Mucosa of descending colon (tissue), 3 donors: ENCODE measurements around the gene DBP. TPM values are rescaled to one million over a fixed set of nuclear protein-coding genes. Genes with fewer than 3 reads are reported as not detected.

ENCODE experiments used
- ATAC-seq: fragments of 200-7000 bp; cut with Tn5 transposase; one replicate; pipeline ENCODE4 v1.9.1; 2020; ENCODE audit warnings: mild to moderate bottlenecking, moderate library complexity
- DNase-seq, 3 donors: peaks; one replicate each; pipeline ENCODE4 v3.0.0-alpha.2; 2020
- H3K36me3 ChIP-seq: fragments of 200-600 bp; one replicate; pipeline ENCODE4 v1.8.0; 2021; ENCODE audit warnings: low read depth, mild to moderate bottlenecking
- H3K4me1 ChIP-seq: fragments of 200-600 bp; one replicate; pipeline ENCODE4 v1.8.0; 2021; ENCODE audit warnings: low read depth, mild to moderate bottlenecking
- H3K4me3 ChIP-seq: fragments of 200-600 bp; one replicate; pipeline ENCODE4 v1.8.0; 2021; ENCODE audit warnings: mild to moderate bottlenecking
- H3K9me3 ChIP-seq: fragments of 200-600 bp; one replicate; pipeline ENCODE4 v1.8.0; 2021; ENCODE audit warnings: mild to moderate bottlenecking
- intact Hi-C, 2 donors: fragments of 100-400 bp; cut with DNase I in 1 of 2; cut with micrococcal nuclease in 1 of 2; formaldehyde crosslinking; loops; one replicate each; pipeline versions ENCODE4 v1.11.0 to v1.11.1; 2022; cut with DNase I, micrococcal nuclease
- total RNA-seq, 3 donors: library from RNA; stranded (reverse); fragmentation: NEBNext Ultra II Directional in 2 of 3; extraction: Animal tissue kit (Norgen Biotek cat#: 25700) in 2 of 3; gene quantifications; one replicate each; pipeline versions ENCODE4 v1.2.1 to v1.2.4, GENCODE V29; 2021 to 2023
- TF ChIP-seq, protein P1 (sequence below): fragments of 200-600 bp; IDR thresholded peaks from one replicate; pipeline ENCODE4 v1.8.0; 2022; ENCODE audit warnings: antibody characterized with exemption, mild to moderate bottlenecking
- donor health status: DM: no; HTN: no; CAD: no; lungs with moderate emphysema.
- donor health status: DM: no; HTN: no; CAD: no.
- donor health status: DM: no; HTN: yes; CAD: no.

Gene DBP
- total RNA-seq, 3 donors from 2014 or later: 8.2 to 18.4 (median 11.1) TPM

DNA sequence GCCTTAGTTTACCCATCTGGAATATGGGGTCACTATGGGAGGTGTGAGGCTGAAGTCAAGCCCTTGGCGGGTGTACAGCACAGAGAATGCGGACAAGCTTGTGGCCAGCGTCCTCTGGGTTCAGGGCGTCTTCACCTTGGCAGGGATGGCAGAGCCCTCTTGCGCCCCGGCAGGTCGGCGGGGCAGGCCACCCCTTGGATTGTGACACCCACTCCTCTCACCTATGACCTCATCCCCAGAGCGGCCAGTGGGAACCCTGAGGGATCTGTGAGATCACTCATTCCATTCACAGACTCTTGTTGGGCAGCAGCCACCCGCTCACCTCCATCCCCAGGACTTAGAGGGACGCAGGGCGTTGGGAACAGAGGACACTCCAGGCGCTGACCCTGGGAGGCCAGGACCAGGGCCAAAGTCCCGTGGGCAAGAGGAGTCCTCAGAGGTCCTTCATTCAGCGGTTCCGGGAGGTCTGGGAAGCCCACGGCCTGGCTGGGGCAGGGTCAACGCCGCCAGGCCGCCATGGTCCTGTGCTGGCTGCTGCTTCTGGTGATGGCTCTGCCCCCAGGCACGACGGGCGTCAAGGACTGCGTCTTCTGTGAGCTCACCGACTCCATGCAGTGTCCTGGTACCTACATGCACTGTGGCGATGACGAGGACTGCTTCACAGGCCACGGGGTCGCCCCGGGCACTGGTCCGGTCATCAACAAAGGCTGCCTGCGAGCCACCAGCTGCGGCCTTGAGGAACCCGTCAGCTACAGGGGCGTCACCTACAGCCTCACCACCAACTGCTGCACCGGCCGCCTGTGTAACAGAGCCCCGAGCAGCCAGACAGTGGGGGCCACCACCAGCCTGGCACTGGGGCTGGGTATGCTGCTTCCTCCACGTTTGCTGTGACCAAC lies 30.5 kb downstream of the DBP start, which contains the start of gene SPACA4:
TSS of gene SPACA4 (plus strand) at position 280 of the 896 bp plus-strand sequence. CDS start at position 517, 237 bp downstream.
- no peak for ATAC-seq
- Histone ChIP-seq H3K4me1 (peaks cover 15% of the 10 kb centered on the region), H3K36me3 (no peaks in the 10 kb centered on the region), H3K4me3 (no peak within 1 kb of the TSS), H3K9me3 (no peaks in the 10 kb centered on the region)
- TF ChIP-seq, protein P1, sequence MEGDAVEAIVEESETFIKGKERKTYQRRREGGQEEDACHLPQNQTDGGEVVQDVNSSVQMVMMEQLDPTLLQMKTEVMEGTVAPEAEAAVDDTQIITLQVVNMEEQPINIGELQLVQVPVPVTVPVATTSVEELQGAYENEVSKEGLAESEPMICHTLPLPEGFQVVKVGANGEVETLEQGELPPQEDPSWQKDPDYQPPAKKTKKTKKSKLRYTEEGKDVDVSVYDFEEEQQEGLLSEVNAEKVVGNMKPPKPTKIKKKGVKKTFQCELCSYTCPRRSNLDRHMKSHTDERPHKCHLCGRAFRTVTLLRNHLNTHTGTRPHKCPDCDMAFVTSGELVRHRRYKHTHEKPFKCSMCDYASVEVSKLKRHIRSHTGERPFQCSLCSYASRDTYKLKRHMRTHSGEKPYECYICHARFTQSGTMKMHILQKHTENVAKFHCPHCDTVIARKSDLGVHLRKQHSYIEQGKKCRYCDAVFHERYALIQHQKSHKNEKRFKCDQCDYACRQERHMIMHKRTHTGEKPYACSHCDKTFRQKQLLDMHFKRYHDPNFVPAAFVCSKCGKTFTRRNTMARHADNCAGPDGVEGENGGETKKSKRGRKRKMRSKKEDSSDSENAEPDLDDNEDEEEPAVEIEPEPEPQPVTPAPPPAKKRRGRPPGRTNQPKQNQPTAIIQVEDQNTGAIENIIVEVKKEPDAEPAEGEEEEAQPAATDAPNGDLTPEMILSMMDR: no peak
- no peak for DNase-seq
- intact Hi-C loops: no loop called here

DNA sequence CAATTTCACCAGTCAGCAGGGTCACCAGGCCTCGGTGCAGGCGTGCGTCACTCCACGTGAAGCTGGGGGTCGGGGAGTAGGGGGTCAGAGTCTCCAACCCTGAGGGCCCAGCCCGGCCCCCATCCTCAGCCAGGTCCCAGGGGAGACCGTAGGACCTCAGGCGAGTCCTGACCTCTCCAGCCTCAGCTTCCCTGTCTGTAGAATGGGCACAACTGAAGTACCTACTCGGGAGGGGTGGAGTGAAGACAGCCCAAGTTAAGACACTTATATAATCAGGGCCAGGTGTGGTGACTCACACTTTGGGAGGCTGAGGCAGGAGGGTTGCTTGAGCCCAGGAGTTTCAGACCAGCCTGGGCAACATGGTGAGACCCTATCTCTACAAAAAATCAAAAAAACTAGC lies 33.3 kb downstream of the DBP start:
- no peaks in the 10 kb centered on the region for H3K36me3 ChIP-seq
- H3K9me3 ChIP-seq: no peaks in the 10 kb centered on the region
- DNase-seq (no peak), ATAC-seq (no peak)
- H3K4me1 ChIP-seq: peaks cover 14% of the 10 kb centered on the region
- no peak overlapping the region for H3K4me3 ChIP-seq
- intact Hi-C loops: no loop called here
- TF ChIP-seq, protein P1: no peak

DNA sequence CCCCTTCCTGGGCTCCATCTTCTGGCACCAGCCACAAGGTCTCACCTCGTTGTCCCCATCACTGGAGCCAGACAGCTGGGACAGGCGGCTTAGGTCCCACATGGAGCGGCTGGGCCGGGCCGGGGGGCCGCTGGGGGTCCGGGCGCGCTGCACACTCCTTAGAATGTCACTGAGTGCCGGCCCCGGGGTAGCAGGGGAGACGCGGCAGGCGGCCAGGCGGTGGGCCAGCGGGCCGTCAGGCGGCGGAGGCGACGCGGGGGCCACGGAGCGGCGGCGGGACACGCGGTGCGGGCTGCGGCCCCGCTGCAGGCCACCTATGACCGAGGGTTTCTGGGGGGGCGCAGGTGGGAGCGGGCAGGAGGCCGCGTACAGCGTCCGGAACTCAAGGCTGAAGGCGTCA lies 33.7 kb downstream of the DBP start:
- ATAC-seq (no peak), DNase-seq (no peak)
- Histone ChIP-seq H3K4me1 (peaks cover 14% of the 10 kb centered on the region), H3K36me3 (no peaks in the 10 kb centered on the region), H3K4me3 (no peak overlapping the region), H3K9me3 (no peaks in the 10 kb centered on the region)
- intact Hi-C loops: no loop called here
- TF ChIP-seq, protein P1: no peak

DNA sequence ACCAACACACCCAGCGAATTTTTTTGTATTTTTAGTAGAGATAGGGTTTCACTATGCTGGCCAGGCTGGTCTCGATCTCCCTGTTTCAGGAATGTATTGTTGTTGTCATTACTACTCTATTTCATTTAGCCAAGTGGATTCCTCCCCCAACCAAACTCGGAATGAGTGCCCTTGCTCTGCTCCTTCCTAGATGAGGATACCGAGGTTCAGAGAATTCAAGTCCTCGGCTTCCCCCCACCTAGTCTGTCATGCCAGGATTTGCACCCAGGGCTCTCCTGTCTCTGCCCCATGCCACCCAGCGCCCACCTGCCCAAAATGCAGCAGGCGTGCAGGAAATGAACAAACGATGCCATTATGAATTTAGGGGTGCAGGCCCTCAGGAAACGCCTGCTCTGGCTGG lies 34.2 kb downstream of the DBP start:
- H3K4me1 ChIP-seq: peaks cover 14% of the 10 kb centered on the region
- TF ChIP-seq, protein P1: no peak
- intact Hi-C loops: no loop called here
- H3K4me3 ChIP-seq: no peak overlapping the region
- no peaks in the 10 kb centered on the region for H3K36me3 ChIP-seq
- ATAC-seq (no peak), DNase-seq (no peak)
- no peaks in the 10 kb centered on the region for H3K9me3 ChIP-seq

DNA sequence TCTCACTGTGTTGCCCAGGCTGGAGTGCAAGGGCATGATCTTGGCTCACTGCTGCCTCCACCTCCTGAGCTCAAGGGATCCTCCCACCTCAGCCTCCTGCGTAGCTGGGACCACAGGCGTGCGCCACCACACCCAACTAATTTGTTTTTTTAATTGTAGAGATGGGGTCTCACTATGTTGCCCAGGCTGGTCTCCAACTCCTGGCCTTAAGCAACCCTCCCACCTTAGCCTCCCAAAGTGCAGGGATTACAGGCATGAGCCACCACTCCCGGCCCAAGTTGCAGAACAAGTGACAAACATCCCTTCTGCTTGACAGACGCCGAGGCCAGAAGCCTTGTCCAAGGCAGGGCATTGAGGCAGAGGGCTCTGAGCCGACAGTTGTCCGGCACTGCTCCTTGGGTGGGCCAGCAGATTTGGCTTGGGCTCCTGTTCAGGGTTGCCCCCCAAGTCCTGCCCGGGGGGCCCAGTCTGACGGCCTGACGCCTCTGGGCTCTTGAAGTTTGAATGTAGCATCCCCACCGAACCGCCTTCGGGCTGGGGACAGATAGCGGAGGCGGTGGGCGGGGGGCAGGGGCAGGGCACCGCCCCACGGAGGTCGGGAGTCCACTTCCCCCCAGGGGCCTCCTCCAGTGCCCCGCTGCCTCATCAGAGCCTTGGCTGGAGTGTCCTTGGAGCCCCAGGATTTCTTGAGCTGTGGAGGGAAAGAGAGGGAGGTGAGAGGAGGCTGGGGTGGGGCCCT lies 36.3 kb downstream of the DBP start:
- ATAC-seq (no peak), DNase-seq (no peak)
- H3K36me3 ChIP-seq: no peaks in the 10 kb centered on the region
- H3K9me3 ChIP-seq: no peaks in the 10 kb centered on the region
- TF ChIP-seq, protein P1: no peak
- H3K4me1 ChIP-seq: peaks cover 14% of the 10 kb centered on the region
- H3K4me3 ChIP-seq: no peak overlapping the region
- intact Hi-C loops: no loop called here
